Esophagus muscularis mucosa (tissue), 4 donors: ENCODE data around the gene ZNF692. TPM values are rescaled to one million over a fixed set of nuclear protein-coding genes. Genes with fewer than 3 reads are reported as not detected.

Experiments used
- DNase-seq: peaks from one replicate; pipeline ENCODE4 v3.0.0-alpha.2; 2017; ENCODE audit errors: extremely low spot score
- H3K27ac ChIP-seq, 4 donors: fragments of 200-600 bp; sonication (generic); replicated peaks in 1 of 4; 1 replicate in 3 of 4; 2 replicates in 1 of 4; pipeline ENCODE4 v1.5.1; 2016 to 2019; ENCODE audit warnings: mild to moderate bottlenecking in 1 of 4
- H3K27me3 ChIP-seq, 4 donors: fragments of 200-600 bp; sonication (generic); one replicate each; pipeline versions ENCODE4 v1.5.1 to v1.6.0; 2016 to 2019
- H3K36me3 ChIP-seq, 4 donors: fragments of 200-600 bp; sonication (generic); one replicate each; pipeline ENCODE4 v1.5.1; 2016 to 2019
- H3K4me1 ChIP-seq, 4 donors: fragments of 200-600 bp; sonication (generic); one replicate each; pipeline ENCODE4 v1.5.1; 2016 to 2019
- H3K4me3 ChIP-seq, 4 donors: fragments of 200-600 bp; sonication (generic); 1 replicate in 2 of 4; 2 replicates in 2 of 4; pipeline ENCODE4 v1.5.1; 2016 to 2019; ENCODE audit warnings: mild to moderate bottlenecking in 4 of 4, moderate library complexity in 1 of 4
- H3K9me3 ChIP-seq, 4 donors: fragments of 200-600 bp; sonication (generic); 1 replicate in 3 of 4; 2 replicates in 1 of 4; pipeline ENCODE4 v1.5.1; 2016 to 2019
- EP300 ChIP-seq: sonication (generic); formaldehyde crosslinking; IDR thresholded peaks from one replicate; pipeline ENCODE4 v1.6.1; 2017; ENCODE audit warnings: antibody characterized with exemption
- POLR2A ChIP-seq: fragments of 450-650 bp; IDR thresholded peaks from one replicate; pipeline ENCODE4 v1.6.1; 2017; ENCODE audit warnings: antibody characterized with exemption, moderate library complexity, mild to moderate bottlenecking, low read depth
- POLR2AphosphoS5 ChIP-seq, 2 donors: sonication (generic); formaldehyde crosslinking; IDR thresholded peaks; one replicate each; pipeline ENCODE4 v1.6.1; 2017; ENCODE audit warnings: antibody characterized with exemption in 2 of 2
- WGBS: methylation state at CpG from one replicate; pipeline ENCODE4 v1.1.5; 2018; 5-methylcytosine and 5-hydroxymethylcytosine counted together
- intact Hi-C: fragments of 100-400 bp; cut with DNase I; formaldehyde crosslinking; loops from one replicate; pipeline ENCODE4 v1.15.1; 2023
- total RNA-seq, 4 donors: library from RNA; depleted of rRNA; stranded (reverse); fragments of >200 nt; gene quantifications; one replicate each; pipeline versions ENCODE4 v1.1.0 to v1.2.1, GENCODE V29; 2016
- TF ChIP-seq, protein P1 (sequence below), 3 experiments: fragments of 200-600 bp in 2 of 3; fragments of 450-650 bp in 1 of 3; sonication (generic) in 2 of 3; IDR thresholded peaks; one replicate each; pipeline ENCODE4 v1.5.1; 2017 to 2019; ENCODE audit warnings: antibody characterized with exemption in 3 of 3, mild to moderate bottlenecking in 2 of 3, moderate library complexity in 1 of 3

Gene ZNF692
- total RNA-seq, 4 donors from 2014 or later, result 19.4 to 37.3 (median 30.5) TPM

DNA sequence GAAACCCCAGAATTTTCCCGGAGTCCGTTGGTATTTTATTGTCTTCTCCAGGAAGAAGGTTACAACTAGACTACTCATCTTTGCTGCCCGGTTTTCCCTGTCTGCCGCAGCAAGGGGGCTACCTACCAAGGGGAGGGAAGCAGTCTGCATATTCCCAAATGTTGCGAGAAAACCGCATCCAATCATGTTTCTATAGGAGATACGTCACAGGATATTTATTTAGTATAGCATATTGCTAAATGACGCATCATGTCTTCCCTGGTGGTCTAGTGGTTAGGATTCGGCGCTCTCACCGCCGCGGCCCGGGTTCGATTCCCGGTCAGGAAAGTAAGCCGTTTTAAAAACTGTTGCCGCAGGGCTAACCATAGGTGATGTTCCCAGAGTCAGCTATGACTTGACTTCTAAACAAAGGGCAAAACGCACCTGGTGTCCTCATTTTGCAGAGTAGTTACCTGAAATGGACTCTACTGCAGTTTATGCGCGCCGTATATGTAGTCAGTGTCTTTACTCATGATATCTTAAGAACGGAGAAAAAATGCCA is 15.2 kb upstream of the ZNF692 start:
- 4% methylated on average over 23 of the region's 23 CpGs for WGBS
- H3K27me3 ChIP-seq, result no peaks in the 10 kb centered on the region
- H3K27ac ChIP-seq, result peak overlapping the region; percentile 94 to 99 (median 98)
- intact Hi-C loops, result loop anchor here (2.0 kb wide), 1 partner anchor 15 kb away; the partner anchor contains the start of gene ZNF692
- TF ChIP-seq, protein P1, sequence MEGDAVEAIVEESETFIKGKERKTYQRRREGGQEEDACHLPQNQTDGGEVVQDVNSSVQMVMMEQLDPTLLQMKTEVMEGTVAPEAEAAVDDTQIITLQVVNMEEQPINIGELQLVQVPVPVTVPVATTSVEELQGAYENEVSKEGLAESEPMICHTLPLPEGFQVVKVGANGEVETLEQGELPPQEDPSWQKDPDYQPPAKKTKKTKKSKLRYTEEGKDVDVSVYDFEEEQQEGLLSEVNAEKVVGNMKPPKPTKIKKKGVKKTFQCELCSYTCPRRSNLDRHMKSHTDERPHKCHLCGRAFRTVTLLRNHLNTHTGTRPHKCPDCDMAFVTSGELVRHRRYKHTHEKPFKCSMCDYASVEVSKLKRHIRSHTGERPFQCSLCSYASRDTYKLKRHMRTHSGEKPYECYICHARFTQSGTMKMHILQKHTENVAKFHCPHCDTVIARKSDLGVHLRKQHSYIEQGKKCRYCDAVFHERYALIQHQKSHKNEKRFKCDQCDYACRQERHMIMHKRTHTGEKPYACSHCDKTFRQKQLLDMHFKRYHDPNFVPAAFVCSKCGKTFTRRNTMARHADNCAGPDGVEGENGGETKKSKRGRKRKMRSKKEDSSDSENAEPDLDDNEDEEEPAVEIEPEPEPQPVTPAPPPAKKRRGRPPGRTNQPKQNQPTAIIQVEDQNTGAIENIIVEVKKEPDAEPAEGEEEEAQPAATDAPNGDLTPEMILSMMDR (IDR thresholded peaks at IDR 0.05), result no peak
- TF ChIP-seq EP300 (no peak), POLR2A (no peak), POLR2AphosphoS5 (IDR thresholded peaks at IDR 0.05) (no peak)
- peak overlapping the region; percentile 69 to 83 (median 74) for H3K4me3 ChIP-seq
- DNase-seq, result peak; percentile 95
- no peaks in the 10 kb centered on the region for H3K9me3 ChIP-seq
- H3K4me1 ChIP-seq, result peaks cover 9 to 21% (median 15%) of the 10 kb centered on the region in 4 donors
- no peaks in the 10 kb centered on the region for H3K36me3 ChIP-seq

DNA sequence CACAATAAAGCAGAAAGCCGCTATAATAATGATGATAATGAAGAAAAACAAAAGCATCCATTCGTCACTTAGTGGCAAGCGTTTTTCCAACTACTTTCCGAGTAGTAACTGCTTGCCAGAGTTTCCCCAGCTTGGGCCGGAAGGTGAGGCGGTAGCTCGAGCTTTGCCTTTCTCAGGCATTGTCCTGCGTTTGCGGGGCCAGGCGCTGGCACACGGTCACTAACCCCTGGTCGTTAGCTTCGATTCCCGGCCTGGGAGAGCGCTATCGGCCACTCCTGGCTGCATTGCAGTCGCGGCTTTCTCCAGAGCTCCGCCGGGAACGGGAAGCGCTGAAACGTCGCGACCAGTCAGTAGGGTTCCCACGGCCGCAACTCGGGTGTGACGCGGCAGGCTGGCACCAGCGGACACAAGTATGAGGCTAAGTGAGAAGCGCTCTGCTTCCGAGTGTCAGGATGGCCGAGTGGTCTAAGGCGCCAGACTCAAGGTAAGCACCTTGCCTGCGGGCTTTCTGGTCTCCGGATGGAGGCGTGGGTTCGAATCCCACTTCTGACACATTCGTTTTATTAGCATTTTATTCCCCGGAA is 14.6 kb upstream of the ZNF692 start:
- peak overlapping the region; percentile 94 to 99 (median 98) for H3K27ac ChIP-seq
- H3K9me3 ChIP-seq, result no peaks in the 10 kb centered on the region
- peaks cover 9 to 21% (median 15%) of the 10 kb centered on the region in 4 donors for H3K4me1 ChIP-seq
- peak; percentile 78 to 80 for TF ChIP-seq POLR2AphosphoS5 (IDR thresholded peaks at IDR 0.05)
- no peak for TF ChIP-seq EP300
- intact Hi-C loops, result loop anchor here (2.0 kb wide), 1 partner anchor 15 kb away; the partner anchor contains the start of gene ZNF692
- WGBS, result under 1% methylated on average over 24 of the region's 41 CpGs
- H3K27me3 ChIP-seq, result no peaks in the 10 kb centered on the region
- DNase-seq, result peak; percentile 99
- peak overlapping the region; percentile 69 to 83 (median 74) for H3K4me3 ChIP-seq
- H3K36me3 ChIP-seq, result no peaks in the 10 kb centered on the region

DNA sequence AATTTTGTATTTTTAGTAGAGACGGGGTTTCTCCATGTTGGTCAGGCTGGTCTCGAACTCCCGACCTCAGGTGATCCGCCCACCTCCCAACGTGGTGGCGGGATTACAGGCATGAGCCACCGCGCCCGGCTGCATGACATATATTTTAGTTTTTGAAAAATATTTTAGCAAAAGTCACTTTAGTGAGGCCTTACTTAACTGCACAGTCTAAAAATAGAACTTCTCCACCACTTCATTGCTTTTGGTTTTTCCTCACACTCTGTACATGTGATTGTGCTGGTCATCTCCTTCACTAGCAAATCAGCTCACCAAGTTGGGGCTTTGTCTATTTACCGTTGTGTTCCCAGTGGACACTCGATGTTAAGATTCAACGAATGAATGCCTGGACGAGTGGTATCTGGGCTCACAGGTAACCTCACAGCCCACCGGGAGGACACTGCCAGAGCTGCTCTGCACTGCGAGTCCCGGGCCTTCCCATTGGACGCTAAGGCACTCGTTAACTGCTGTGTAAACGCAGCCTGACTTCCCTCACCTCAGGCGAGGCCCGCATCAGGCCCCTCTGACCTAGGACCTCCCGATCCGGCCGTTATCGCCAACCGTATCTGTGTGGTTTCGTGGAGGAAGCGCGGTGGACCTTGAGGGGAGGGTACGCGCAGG is 14.0 kb upstream of the ZNF692 start:
- Histone ChIP-seq H3K27me3 (no peaks in the 10 kb centered on the region), H3K4me3 (peak overlapping the region; percentile 69 to 83 (median 74)), H3K36me3 (no peaks in the 10 kb centered on the region), H3K4me1 (peaks cover 9 to 21% (median 15%) of the 10 kb centered on the region in 4 donors), H3K9me3 (no peaks in the 10 kb centered on the region), H3K27ac (peak overlapping the region; percentile 94 to 99 (median 98))
- no peak for DNase-seq
- TF ChIP-seq POLR2A (no peak), EP300 (no peak), POLR2AphosphoS5 (IDR thresholded peaks at IDR 0.05) (peak; percentile 48 to 54)
- TF ChIP-seq, protein P1 (IDR thresholded peaks at IDR 0.05), result no peak
- intact Hi-C loops, result loop anchor here (2.0 kb wide), 1 partner anchor 14 kb away; the partner anchor contains the start of gene ZNF692
- WGBS, result 2% methylated on average over 17 of the region's 31 CpGs

DNA sequence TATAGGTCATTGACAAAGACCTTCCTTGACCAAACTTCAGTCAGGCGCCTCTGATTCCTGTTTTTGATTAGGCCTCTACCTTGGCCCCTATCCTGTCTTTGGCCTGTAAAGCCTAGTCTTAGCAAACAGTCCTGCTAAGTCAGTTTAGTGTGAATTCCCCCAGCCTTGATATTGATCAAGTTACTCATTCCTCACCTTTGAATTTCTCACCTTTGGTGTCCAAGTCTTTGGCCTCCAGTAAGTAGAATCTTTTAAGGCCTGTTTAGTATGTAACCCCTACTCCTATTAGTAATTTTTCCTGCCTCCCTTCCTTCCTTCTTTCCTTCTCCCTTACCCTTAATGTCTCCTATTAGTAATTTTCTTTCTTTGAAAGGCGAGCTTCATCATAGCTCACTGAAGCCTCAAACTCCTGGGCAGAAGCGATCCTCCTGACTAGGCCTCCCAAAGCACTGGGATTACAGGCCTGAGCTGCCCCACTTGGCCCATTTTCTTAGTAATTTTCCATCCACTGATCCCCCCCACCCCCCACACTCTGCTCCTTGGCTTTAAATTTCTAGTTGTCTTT is 13.0 kb upstream of the ZNF692 start:
- TF ChIP-seq POLR2A (no peak), EP300 (no peak), POLR2AphosphoS5 (IDR thresholded peaks at IDR 0.05) (no peak)
- TF ChIP-seq, protein P1 (IDR thresholded peaks at IDR 0.05), result no peak
- H3K27ac ChIP-seq, result peak overlapping the region; percentile 94 to 99 (median 98)
- no peaks in the 10 kb centered on the region for H3K36me3 ChIP-seq
- H3K4me1 ChIP-seq, result peaks cover 9 to 21% (median 15%) of the 10 kb centered on the region in 4 donors
- intact Hi-C loops, result loop anchor here (2.0 kb wide), 1 partner anchor 13 kb away; the partner anchor contains the start of gene ZNF692
- no peak overlapping the region for H3K4me3 ChIP-seq
- 94% methylated on average over 3 of the region's 3 CpGs for WGBS
- H3K27me3 ChIP-seq, result no peaks in the 10 kb centered on the region
- DNase-seq, result no peak
- no peaks in the 10 kb centered on the region for H3K9me3 ChIP-seq
